Head of caudate nucleus (tissue), 42 donors: Measurements from ENCODE around the gene LSAMP.

Source experiments
- DNase-seq, 42 donors: peaks; one replicate each; pipeline versions ENCODE4 v3.0.0 to v3.0.0-alpha.2; 2020 to 2021; ENCODE audit warnings: mixed read lengths in 7 of 42
- intact Hi-C: fragments of 100-400 bp; cut with DNase I; formaldehyde crosslinking; loops from one replicate; pipeline ENCODE4 v1.15.0; 2022

The LSAMP gene

GRCh38 chr3:116314476-116314875, 130.8 kb downstream of the LSAMP start:
- intact Hi-C loops, result no loop called here

GRCh38 chr3:116306720-116307119, 138.6 kb downstream of the LSAMP start:
- intact Hi-C loops, result no loop called here
- DNase-seq, result no peak

More at GRCh38 chr3:116314476-116314875, 130.8 kb downstream of the LSAMP start:
- DNase-seq, result no peak

- DNase-seq, result no peak
- intact Hi-C loops, result no loop called here
Measured at GRCh38 chr3:116306149-116306548, 139.1 kb downstream of the LSAMP start.

GRCh38 chr3:116302087-116302747, 143.1 kb downstream of the LSAMP start:
- intact Hi-C loops, result no loop called here
- DNase-seq, result no peak

- intact Hi-C loops, result no loop called here
- DNase-seq, result no peak
Measured at GRCh38 chr3:116301422-116301821, 143.9 kb downstream of the LSAMP start.

- DNase-seq, result no peak
- intact Hi-C loops, result no loop called here
Measured at GRCh38 chr3:116300226-116300625, 145.1 kb downstream of the LSAMP start.

- DNase-seq, result no peak
- intact Hi-C loops, result no loop called here
Measured at GRCh38 chr3:116299646-116300081, 145.6 kb downstream of the LSAMP start.

GRCh38 chr3:116298151-116298550, 147.1 kb downstream of the LSAMP start:
- intact Hi-C loops, result no loop called here
- DNase-seq, result no peak

GRCh38 chr3:116291141-116291540, 154.1 kb downstream of the LSAMP start:
- intact Hi-C loops, result no loop called here
- no peak for DNase-seq

GRCh38 chr3:116288485-116288884, 156.8 kb downstream of the LSAMP start:
- intact Hi-C loops, result no loop called here
- DNase-seq, result no peak

- no peak for DNase-seq
- intact Hi-C loops, result no loop called here
Measured at GRCh38 chr3:116285781-116286421, 159.4 kb downstream of the LSAMP start.

- intact Hi-C loops, result no loop called here
- no peak for DNase-seq
Measured at GRCh38 chr3:116281313-116282143, 163.8 kb downstream of the LSAMP start.

- intact Hi-C loops, result no loop called here
- peak in 31 of 42 donors; percentile 5 to 74 (median 31) for DNase-seq
Measured at GRCh38 chr3:116280130-116280740, 165.1 kb downstream of the LSAMP start.

- intact Hi-C loops, result no loop called here
- no peak for DNase-seq
Measured at GRCh38 chr3:116276675-116277074, 168.6 kb downstream of the LSAMP start.

- intact Hi-C loops, result no loop called here
- no peak for DNase-seq
Measured at GRCh38 chr3:116270056-116270455, 175.2 kb downstream of the LSAMP start.

GRCh38 chr3:116267116-116267515, 178.2 kb downstream of the LSAMP start:
- no peak for DNase-seq
- intact Hi-C loops, result no loop called here

GRCh38 chr3:116265976-116266584, 179.2 kb downstream of the LSAMP start:
- DNase-seq, result no peak
- intact Hi-C loops, result no loop called here

- intact Hi-C loops, result no loop called here
- DNase-seq, result no peak
Measured at GRCh38 chr3:116265320-116265695, 180.0 kb downstream of the LSAMP start.

- intact Hi-C loops, result no loop called here
- no peak for DNase-seq
Measured at GRCh38 chr3:116264546-116265319, 180.6 kb downstream of the LSAMP start.
